ENCODE measurements around the gene FBXL17. TPM values are rescaled to one million over a fixed set of nuclear protein-coding genes. Genes with fewer than 3 reads are reported as not detected.
A peak's percentile ranks its signal among the peaks of the same experiment; 100 is the strongest.

Gene FBXL17
- total RNA-seq = 27.7 TPM
- polyA plus RNA-seq = 10 to 100 TPM in 1 of 4 donors, 1 to 10 TPM in 3; 3.8 to 14.0 (median 5.7) TPM

DNA sequence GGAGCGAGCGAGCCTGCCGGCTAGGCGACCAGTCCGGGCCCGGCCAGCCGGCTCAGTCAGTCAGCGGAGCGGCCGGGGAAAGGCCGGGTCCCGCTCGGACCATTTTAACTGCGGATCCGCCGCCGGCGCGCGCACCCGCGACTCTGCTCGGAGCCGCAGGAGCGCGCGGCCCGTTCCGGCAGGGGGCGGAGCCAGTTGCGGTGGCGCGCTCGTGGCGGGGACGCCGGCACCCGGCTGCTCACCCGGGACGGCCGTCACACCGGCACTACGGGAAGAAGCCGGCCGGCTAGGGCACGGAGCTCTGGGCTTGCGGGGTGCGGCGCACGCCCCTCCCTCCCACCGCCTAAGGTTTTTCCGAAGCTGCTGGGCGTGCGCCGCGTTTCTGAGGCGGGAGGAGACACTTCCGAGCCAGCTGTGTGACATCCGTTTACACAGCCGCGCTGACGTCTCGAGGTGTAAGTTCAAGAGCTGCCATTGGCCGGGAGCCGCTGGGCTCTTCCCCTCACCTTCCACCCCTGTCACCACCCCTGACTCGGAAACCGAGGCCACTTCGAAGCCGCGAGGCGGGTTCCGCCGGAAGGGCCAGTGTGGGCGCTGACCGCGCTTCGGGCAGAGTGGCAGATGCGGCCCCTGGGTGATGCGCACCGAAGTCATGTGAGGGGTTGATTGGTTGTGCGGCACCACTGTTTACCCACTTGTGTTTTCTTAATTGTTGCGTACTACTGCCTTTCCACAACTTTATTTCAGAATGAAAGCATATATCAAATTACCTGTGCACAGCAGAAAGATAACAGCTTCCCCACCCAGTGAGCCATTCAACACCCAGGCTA is at the start of gene FBXL17:
TSS of gene FBXL17 (minus strand) at position 145 of the 830 bp plus-strand sequence.
- H3K9me3 ChIP-seq (ENCODE audit: control insufficient read depth in 2 of 2, low read length in 2 of 2) = no peaks in the 10 kb centered on the region
- peak; percentile 89 to 98 (median 94) for DNase-seq
- H3K4me1 ChIP-seq (ENCODE audit: control insufficient read depth, insufficient read depth, low read length, poor library complexity, severe bottlenecking) = peaks cover 27% of the 10 kb centered on the region
- Mint-ChIP-seq H3K27me3 (peaks cover 5% of the 10 kb centered on the region), H3K27ac (peak within 1 kb of the TSS; percentile 95 to 97 (median 95)), H3K36me3 (peaks cover 11% of the 10 kb centered on the region), H3K4me3 (peak within 1 kb of the TSS; percentile 88 to 97 (median 89)), H3K9me3 (peaks cover 0 to 5% (median 3%) of the 10 kb centered on the region in 7 donors), H3K4me1 (peaks cover 23 to 52% (median 39%) of the 10 kb centered on the region in 4 donors)
- H3K36me3 ChIP-seq (ENCODE audit: control insufficient read depth, insufficient read depth, low read length) = no peaks in the 10 kb centered on the region
- peak within 1 kb of the TSS; percentile 97 for H3K27ac ChIP-seq (ENCODE audit: insufficient read depth, low read length, poor library complexity, severe bottlenecking)
- H3K4me3 ChIP-seq (ENCODE audit: low read depth, low read length) = peak within 1 kb of the TSS; percentile 97
- ATAC-seq (ENCODE audit: low read depth in 2 of 2) = peak; percentile 79 to 83
- H3K27me3 ChIP-seq (ENCODE audit: control insufficient read depth, insufficient read depth, low read length) = no peaks in the 10 kb centered on the region

DNA sequence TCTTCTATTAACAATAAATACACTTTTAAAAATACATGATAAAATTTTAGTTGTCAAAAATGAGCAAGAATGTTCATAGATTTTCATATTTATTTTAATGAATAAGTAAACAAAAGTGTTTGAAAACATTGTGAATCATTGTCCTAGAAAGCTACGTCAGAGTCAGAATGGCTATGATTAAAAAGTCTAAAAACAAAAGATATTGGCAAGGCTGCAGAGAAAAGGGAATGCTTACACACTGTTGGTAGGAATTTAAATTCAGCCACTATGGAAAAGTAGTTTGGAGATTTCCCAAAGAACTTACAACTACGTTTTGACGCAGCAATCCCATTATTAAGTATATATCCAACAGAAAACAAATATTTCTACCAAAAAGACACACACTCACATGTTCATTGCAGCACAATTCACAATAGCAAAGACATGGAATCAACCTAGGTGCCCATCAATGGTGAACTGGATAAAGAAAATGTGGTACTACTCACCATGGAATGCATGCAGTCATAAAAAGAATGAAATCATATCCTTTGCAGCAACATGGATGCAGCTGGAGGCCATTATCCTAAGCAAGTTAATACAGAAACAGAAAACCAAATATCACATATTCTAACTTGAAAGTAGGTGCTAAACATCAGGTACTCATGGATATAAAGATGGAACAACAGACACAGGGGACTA is 49.2 kb upstream of the FBXL17 start:
- H3K27me3 ChIP-seq (ENCODE audit: control insufficient read depth, insufficient read depth, low read length) = peaks cover 2% of the 10 kb centered on the region
- peaks cover 4% of the 10 kb centered on the region for H3K36me3 Mint-ChIP-seq
- peaks cover 0 to 8% (median 0%) of the 10 kb centered on the region in 7 donors for H3K9me3 Mint-ChIP-seq
- no peak overlapping the region for H3K27ac Mint-ChIP-seq
- ATAC-seq (ENCODE audit: low read depth in 2 of 2) = no peak
- no peak overlapping the region for H3K27ac ChIP-seq (ENCODE audit: insufficient read depth, low read length, poor library complexity, severe bottlenecking)
- H3K4me3 Mint-ChIP-seq = no peak overlapping the region
- no peak overlapping the region for H3K4me3 ChIP-seq (ENCODE audit: low read depth, low read length)
- H3K4me1 Mint-ChIP-seq = no peaks in the 10 kb centered on the region
- peaks cover 12% of the 10 kb centered on the region for H3K27me3 Mint-ChIP-seq
- DNase-seq = no peak
- H3K4me1 ChIP-seq (ENCODE audit: control insufficient read depth, insufficient read depth, low read length, poor library complexity, severe bottlenecking) = no peaks in the 10 kb centered on the region
- H3K36me3 ChIP-seq (ENCODE audit: control insufficient read depth, insufficient read depth, low read length) = no peaks in the 10 kb centered on the region
- no peaks in the 10 kb centered on the region for H3K9me3 ChIP-seq (ENCODE audit: control insufficient read depth in 2 of 2, low read length in 2 of 2)

DNA sequence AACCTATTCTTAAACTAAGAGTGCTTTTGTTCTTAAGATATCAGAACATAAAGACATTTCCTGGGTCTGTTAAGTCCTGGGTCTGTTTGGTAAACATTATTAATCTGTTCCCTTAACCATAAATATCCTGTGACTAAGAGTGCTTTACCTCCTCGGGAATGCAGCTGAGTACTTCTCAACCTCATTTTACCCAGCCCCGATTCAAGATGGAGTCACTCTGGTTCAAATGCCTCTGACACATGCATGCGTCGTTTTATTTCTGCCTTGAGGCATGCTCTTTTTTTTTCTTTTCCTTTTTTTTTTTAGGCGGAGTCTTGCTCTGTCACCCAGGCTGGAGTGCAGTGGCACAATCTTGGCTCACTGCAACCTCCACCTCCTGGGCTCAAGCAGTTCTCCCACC is 39.8 kb upstream of the FBXL17 start:
- no peak for ATAC-seq (ENCODE audit: low read depth in 2 of 2)
- peaks cover 0 to 2% (median 0%) of the 10 kb centered on the region in 4 donors for H3K4me1 Mint-ChIP-seq
- no peaks in the 10 kb centered on the region for H3K36me3 Mint-ChIP-seq
- Histone ChIP-seq H3K4me3 (ENCODE audit: low read depth, low read length) (no peak overlapping the region), H3K27me3 (ENCODE audit: control insufficient read depth, insufficient read depth, low read length) (no peaks in the 10 kb centered on the region), H3K4me1 (ENCODE audit: control insufficient read depth, insufficient read depth, low read length, poor library complexity, severe bottlenecking) (no peaks in the 10 kb centered on the region), H3K27ac (ENCODE audit: insufficient read depth, low read length, poor library complexity, severe bottlenecking) (no peak overlapping the region), H3K36me3 (ENCODE audit: control insufficient read depth, insufficient read depth, low read length) (no peaks in the 10 kb centered on the region), H3K9me3 (ENCODE audit: control insufficient read depth in 2 of 2, low read length in 2 of 2) (no peaks in the 10 kb centered on the region)
- no peak for DNase-seq
- H3K27ac Mint-ChIP-seq = no peak overlapping the region
- peaks cover 13% of the 10 kb centered on the region for H3K27me3 Mint-ChIP-seq
- H3K9me3 Mint-ChIP-seq = peaks cover 0 to 13% (median 3%) of the 10 kb centered on the region in 7 donors
- no peak overlapping the region for H3K4me3 Mint-ChIP-seq

DNA sequence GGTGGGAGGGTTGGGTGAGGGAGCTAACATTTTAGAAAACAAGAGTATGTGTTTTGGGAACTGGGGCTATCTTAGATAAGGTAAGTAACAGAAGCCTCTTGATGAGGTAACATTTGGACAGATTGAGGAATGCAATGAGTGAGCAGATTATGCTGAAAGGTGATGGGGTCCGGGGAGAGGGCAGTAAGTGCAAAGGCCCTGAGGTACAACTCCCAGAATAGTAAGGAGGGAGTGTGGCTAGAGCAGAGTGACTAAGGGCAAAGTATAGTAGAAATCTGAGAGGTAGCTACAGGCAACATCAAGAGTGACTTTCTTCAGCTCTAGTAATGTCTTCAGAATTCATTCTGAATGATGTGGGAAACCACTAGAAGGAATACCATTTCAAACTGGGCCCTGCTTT is 38.9 kb upstream of the FBXL17 start:
- ATAC-seq (ENCODE audit: low read depth in 2 of 2) = no peak
- H3K9me3 ChIP-seq (ENCODE audit: control insufficient read depth in 2 of 2, low read length in 2 of 2) = no peaks in the 10 kb centered on the region
- H3K4me3 ChIP-seq (ENCODE audit: low read depth, low read length) = no peak overlapping the region
- DNase-seq = no peak
- Mint-ChIP-seq H3K4me1 (peaks cover 0 to 2% (median 0%) of the 10 kb centered on the region in 4 donors), H3K27ac (no peak overlapping the region), H3K4me3 (no peak overlapping the region), H3K9me3 (peaks cover 0 to 13% (median 2%) of the 10 kb centered on the region in 7 donors), H3K36me3 (no peaks in the 10 kb centered on the region), H3K27me3 (peaks cover 17% of the 10 kb centered on the region)
- H3K27ac ChIP-seq (ENCODE audit: insufficient read depth, low read length, poor library complexity, severe bottlenecking) = no peak overlapping the region
- H3K36me3 ChIP-seq (ENCODE audit: control insufficient read depth, insufficient read depth, low read length) = no peaks in the 10 kb centered on the region
- H3K4me1 ChIP-seq (ENCODE audit: control insufficient read depth, insufficient read depth, low read length, poor library complexity, severe bottlenecking) = no peaks in the 10 kb centered on the region
- H3K27me3 ChIP-seq (ENCODE audit: control insufficient read depth, insufficient read depth, low read length) = no peaks in the 10 kb centered on the region

DNA sequence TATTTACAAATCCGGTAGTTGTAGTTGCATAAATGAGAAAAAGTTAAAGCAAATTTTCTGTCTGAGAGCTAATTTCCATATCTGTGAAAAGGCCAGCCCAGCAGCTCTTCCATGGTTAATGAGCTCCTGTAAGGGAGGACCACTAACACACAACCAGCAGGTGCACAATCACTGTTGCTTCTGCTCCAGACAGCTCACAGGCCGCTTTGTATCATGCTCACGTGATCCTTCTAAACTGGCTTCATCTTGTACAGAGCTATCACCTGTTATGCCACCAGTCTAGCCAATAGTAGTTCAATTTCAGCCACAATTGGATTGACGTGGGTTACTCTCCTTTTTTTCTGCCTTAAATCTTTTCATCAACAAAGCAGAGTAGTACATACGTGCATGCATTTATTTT is 38.3 kb upstream of the FBXL17 start:
- Histone ChIP-seq H3K27me3 (ENCODE audit: control insufficient read depth, insufficient read depth, low read length) (no peaks in the 10 kb centered on the region), H3K4me3 (ENCODE audit: low read depth, low read length) (no peak overlapping the region), H3K9me3 (ENCODE audit: control insufficient read depth in 2 of 2, low read length in 2 of 2) (no peaks in the 10 kb centered on the region), H3K27ac (ENCODE audit: insufficient read depth, low read length, poor library complexity, severe bottlenecking) (no peak overlapping the region), H3K36me3 (ENCODE audit: control insufficient read depth, insufficient read depth, low read length) (no peaks in the 10 kb centered on the region), H3K4me1 (ENCODE audit: control insufficient read depth, insufficient read depth, low read length, poor library complexity, severe bottlenecking) (no peaks in the 10 kb centered on the region)
- H3K27me3 Mint-ChIP-seq = peaks cover 17% of the 10 kb centered on the region
- peaks cover 0 to 2% (median 0%) of the 10 kb centered on the region in 4 donors for H3K4me1 Mint-ChIP-seq
- H3K9me3 Mint-ChIP-seq = peaks cover 0 to 13% (median 2%) of the 10 kb centered on the region in 7 donors
- no peaks in the 10 kb centered on the region for H3K36me3 Mint-ChIP-seq
- H3K27ac Mint-ChIP-seq = no peak overlapping the region
- no peak for ATAC-seq (ENCODE audit: low read depth in 2 of 2)
- no peak overlapping the region for H3K4me3 Mint-ChIP-seq
- no peak for DNase-seq

DNA sequence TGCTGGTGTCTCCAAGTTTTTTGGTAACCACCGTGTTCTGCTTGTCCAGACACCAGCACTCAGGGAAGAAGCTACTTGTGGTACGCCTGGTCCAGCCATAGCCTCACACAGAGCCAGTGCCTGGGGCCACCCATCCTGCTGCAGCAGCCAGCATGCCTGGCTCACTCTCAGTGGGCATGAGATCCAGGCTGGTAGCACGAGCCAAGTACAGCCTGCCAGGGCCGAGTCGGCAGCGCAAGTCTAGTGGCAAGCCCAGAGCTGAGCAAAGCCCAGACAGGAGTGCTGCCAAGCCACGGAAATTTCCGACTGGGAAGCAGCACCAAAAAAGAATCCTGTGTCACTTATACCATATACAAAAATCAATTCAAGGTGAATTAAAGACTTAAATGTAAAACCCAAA is 36.3 kb upstream of the FBXL17 start:
- Mint-ChIP-seq H3K9me3 (peaks cover 0 to 4% (median 0%) of the 10 kb centered on the region in 7 donors), H3K4me3 (no peak overlapping the region), H3K36me3 (no peaks in the 10 kb centered on the region), H3K4me1 (peaks cover 0 to 2% (median 0%) of the 10 kb centered on the region in 4 donors), H3K27me3 (peaks cover 16% of the 10 kb centered on the region), H3K27ac (no peak overlapping the region)
- Histone ChIP-seq H3K9me3 (ENCODE audit: control insufficient read depth in 2 of 2, low read length in 2 of 2) (no peaks in the 10 kb centered on the region), H3K27ac (ENCODE audit: insufficient read depth, low read length, poor library complexity, severe bottlenecking) (no peak overlapping the region), H3K4me3 (ENCODE audit: low read depth, low read length) (no peak overlapping the region), H3K4me1 (ENCODE audit: control insufficient read depth, insufficient read depth, low read length, poor library complexity, severe bottlenecking) (no peaks in the 10 kb centered on the region), H3K27me3 (ENCODE audit: control insufficient read depth, insufficient read depth, low read length) (no peaks in the 10 kb centered on the region), H3K36me3 (ENCODE audit: control insufficient read depth, insufficient read depth, low read length) (no peaks in the 10 kb centered on the region)
- ATAC-seq (ENCODE audit: low read depth in 2 of 2) (no peak), DNase-seq (no peak)

DNA sequence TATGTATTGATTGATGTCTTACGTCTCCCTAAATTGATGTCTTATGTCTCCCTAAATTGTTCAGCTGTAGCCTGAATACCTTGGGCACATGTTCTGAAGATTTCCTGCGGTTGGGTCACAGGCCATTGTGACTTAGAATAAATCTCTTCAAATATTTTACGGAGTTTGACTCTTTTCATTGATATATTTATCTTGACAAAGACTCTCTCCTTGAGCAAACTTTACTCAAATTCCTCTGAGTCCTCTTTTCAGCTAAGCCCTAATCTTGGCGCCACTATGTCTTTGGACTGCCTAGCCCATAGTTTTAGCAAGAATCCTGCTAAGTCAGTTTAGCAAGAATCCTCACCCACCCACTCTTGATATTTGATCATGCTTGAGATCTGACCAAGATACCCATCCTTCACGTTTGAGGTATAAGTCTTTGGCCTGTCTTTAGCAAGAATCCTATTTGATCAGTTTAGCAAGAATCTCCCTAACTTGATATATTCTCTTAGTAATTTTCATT is 35.3 kb upstream of the FBXL17 start:
- Mint-ChIP-seq H3K9me3 (peaks cover 0 to 2% (median 0%) of the 10 kb centered on the region in 7 donors), H3K4me1 (peaks cover 0 to 2% (median 0%) of the 10 kb centered on the region in 4 donors), H3K27me3 (peaks cover 12% of the 10 kb centered on the region), H3K27ac (no peak overlapping the region), H3K36me3 (no peaks in the 10 kb centered on the region), H3K4me3 (no peak overlapping the region)
- no peak overlapping the region for H3K4me3 ChIP-seq (ENCODE audit: low read depth, low read length)
- H3K27me3 ChIP-seq (ENCODE audit: control insufficient read depth, insufficient read depth, low read length) = no peaks in the 10 kb centered on the region
- H3K27ac ChIP-seq (ENCODE audit: insufficient read depth, low read length, poor library complexity, severe bottlenecking) = no peak overlapping the region
- H3K9me3 ChIP-seq (ENCODE audit: control insufficient read depth in 2 of 2, low read length in 2 of 2) = no peaks in the 10 kb centered on the region
- no peaks in the 10 kb centered on the region for H3K36me3 ChIP-seq (ENCODE audit: control insufficient read depth, insufficient read depth, low read length)
- H3K4me1 ChIP-seq (ENCODE audit: control insufficient read depth, insufficient read depth, low read length, poor library complexity, severe bottlenecking) = no peaks in the 10 kb centered on the region
- DNase-seq = no peak
- no peak for ATAC-seq (ENCODE audit: low read depth in 2 of 2)

All from CD4-positive, CD25-positive, alpha-beta regulatory T cell (primary cell).